ENCODE results near the gene ZNRF4. TPM values are rescaled to one million over a fixed set of nuclear protein-coding genes. Genes with fewer than 3 reads are reported as not detected.
A peak's percentile ranks its signal among the peaks of the same experiment; 100 is the strongest.

ZNRF4 gene
- total RNA-seq, 1 donor from 2014 or later, result not detected

- no peak overlapping the region for H3K4me3 Mint-ChIP-seq (ENCODE audit: unreplicated experiment)
- H3K36me3 Mint-ChIP-seq (ENCODE audit: unreplicated experiment), result no peaks in the 10 kb centered on the region
- peaks cover 2% of the 10 kb centered on the region for H3K27me3 Mint-ChIP-seq (ENCODE audit: unreplicated experiment)
- no peak for TF ChIP-seq CTCF (IDR thresholded peaks at IDR 0.05; ENCODE audit: partially characterized antibody, unreplicated experiment)
- H3K27ac Mint-ChIP-seq (ENCODE audit: unreplicated experiment), result peak overlapping the region; percentile 77
- H3K9me3 Mint-ChIP-seq (ENCODE audit: unreplicated experiment), result peaks cover 7% of the 10 kb centered on the region
- peaks cover 12% of the 10 kb centered on the region for H3K4me1 Mint-ChIP-seq (ENCODE audit: low read depth, unreplicated experiment)
- peak; percentile 42 for DNase-seq
Measured at GRCh38 chr19:5492635-5493409, 37.6 kb downstream of the ZNRF4 start.

- Mint-ChIP-seq H3K27me3 (ENCODE audit: unreplicated experiment) (peaks cover 2% of the 10 kb centered on the region), H3K4me1 (ENCODE audit: low read depth, unreplicated experiment) (peaks cover 8% of the 10 kb centered on the region), H3K9me3 (ENCODE audit: unreplicated experiment) (peaks cover 10% of the 10 kb centered on the region), H3K4me3 (ENCODE audit: unreplicated experiment) (no peak overlapping the region), H3K27ac (ENCODE audit: unreplicated experiment) (no peak overlapping the region), H3K36me3 (ENCODE audit: unreplicated experiment) (no peaks in the 10 kb centered on the region)
- TF ChIP-seq CTCF (IDR thresholded peaks at IDR 0.05; ENCODE audit: partially characterized antibody, unreplicated experiment), result no peak
- no peak for DNase-seq
Measured at GRCh38 chr19:5494773-5495172, 39.6 kb downstream of the ZNRF4 start.

- Mint-ChIP-seq H3K36me3 (ENCODE audit: unreplicated experiment) (no peaks in the 10 kb centered on the region), H3K4me1 (ENCODE audit: low read depth, unreplicated experiment) (peaks cover 7% of the 10 kb centered on the region), H3K27me3 (ENCODE audit: unreplicated experiment) (peaks cover 2% of the 10 kb centered on the region), H3K4me3 (ENCODE audit: unreplicated experiment) (no peak overlapping the region), H3K9me3 (ENCODE audit: unreplicated experiment) (peaks cover 8% of the 10 kb centered on the region), H3K27ac (ENCODE audit: unreplicated experiment) (no peak overlapping the region)
- TF ChIP-seq CTCF (IDR thresholded peaks at IDR 0.05; ENCODE audit: partially characterized antibody, unreplicated experiment), result no peak
- no peak for DNase-seq
Measured at GRCh38 chr19:5495792-5496191, 40.6 kb downstream of the ZNRF4 start.

- no peak overlapping the region for H3K4me3 Mint-ChIP-seq (ENCODE audit: unreplicated experiment)
- no peak overlapping the region for H3K27ac Mint-ChIP-seq (ENCODE audit: unreplicated experiment)
- H3K4me1 Mint-ChIP-seq (ENCODE audit: low read depth, unreplicated experiment), result peaks cover 7% of the 10 kb centered on the region
- DNase-seq, result no peak
- no peak for TF ChIP-seq CTCF (IDR thresholded peaks at IDR 0.05; ENCODE audit: partially characterized antibody, unreplicated experiment)
- peaks cover 8% of the 10 kb centered on the region for H3K36me3 Mint-ChIP-seq (ENCODE audit: unreplicated experiment)
- H3K9me3 Mint-ChIP-seq (ENCODE audit: unreplicated experiment), result peaks cover 8% of the 10 kb centered on the region
- H3K27me3 Mint-ChIP-seq (ENCODE audit: unreplicated experiment), result peaks cover 2% of the 10 kb centered on the region
Measured at GRCh38 chr19:5497297-5497696, 42.1 kb downstream of the ZNRF4 start.

- TF ChIP-seq CTCF (IDR thresholded peaks at IDR 0.05; ENCODE audit: partially characterized antibody, unreplicated experiment), result no peak
- H3K4me1 Mint-ChIP-seq (ENCODE audit: low read depth, unreplicated experiment), result peaks cover 4% of the 10 kb centered on the region
- H3K36me3 Mint-ChIP-seq (ENCODE audit: unreplicated experiment), result peaks cover 9% of the 10 kb centered on the region
- no peak overlapping the region for H3K27ac Mint-ChIP-seq (ENCODE audit: unreplicated experiment)
- H3K27me3 Mint-ChIP-seq (ENCODE audit: unreplicated experiment), result peaks cover under 1% of the 10 kb centered on the region
- DNase-seq, result no peak
- peaks cover 7% of the 10 kb centered on the region for H3K9me3 Mint-ChIP-seq (ENCODE audit: unreplicated experiment)
- H3K4me3 Mint-ChIP-seq (ENCODE audit: unreplicated experiment), result no peak overlapping the region
Measured at GRCh38 chr19:5498830-5499550, 43.8 kb downstream of the ZNRF4 start.
